A549 (cell line): ENCODE measurements around the gene TMEM18.

Experiments used
- EP300 ChIP-seq, 2 experiments: fragments of >200 bp; sonication (Bioruptor Twin); formaldehyde crosslinking; IDR thresholded peaks; 2 replicates in 1 of 2; 3 replicates in 1 of 2; pipeline ENCODE4 v1.6.1; 2016 to 2017
- HOXA7 ChIP-seq: fragments of 250-450 bp; sonication (Bioruptor Pico); IDR thresholded peaks from 2 replicates; pipeline ENCODE4 v1.5.0; 2020; ENCODE audit warnings: mild to moderate bottlenecking, moderate library complexity
- HOXB5 ChIP-seq: fragments of 250-450 bp; sonication (Bioruptor Pico); IDR thresholded peaks from 2 replicates; pipeline ENCODE4 v1.5.0; 2020; ENCODE audit warnings: mild to moderate bottlenecking, moderate library complexity
- MAFK ChIP-seq: fragments of 450-650 bp; IDR thresholded peaks from 2 replicates; pipeline ENCODE4 v1.6.1; 2014; ENCODE audit not compliant: partially characterized antibody
- POLR2A ChIP-seq: IDR thresholded peaks from 2 replicates; pipeline ENCODE4 v1.6.1; 2012; ENCODE audit warnings: mild to moderate bottlenecking, low read length
- RCOR1 ChIP-seq: fragments of 150-350 bp; IDR thresholded peaks from 2 replicates; pipeline ENCODE4 v1.6.1; 2014; ENCODE audit warnings: antibody characterized with exemption, low read length, low read depth
- TF ChIP-seq, protein P1 (sequence below): fragments of >200 bp; sonication (Bioruptor Twin); formaldehyde crosslinking; IDR thresholded peaks from 3 replicates; pipeline ENCODE4 v1.5.1; 2016
- TF ChIP-seq, protein P2 (sequence below): fragments of 450-650 bp; IDR thresholded peaks from 2 replicates; pipeline ENCODE4 v1.6.1; 2014; ENCODE audit warnings: antibody characterized with exemption
- TF ChIP-seq, protein P3 (sequence below): IDR thresholded peaks from 2 replicates; pipeline ENCODE4 v1.6.1; 2012

GRCh38 chr2:661360-661635, 15.9 kb downstream of the TMEM18 start:
- TF ChIP-seq POLR2A (no peak), EP300 (IDR thresholded peaks at IDR 0.05) (no peak), HOXB5 (CRISPR knock-in tag) (no peak), MAFK (no peak), HOXA7 (no peak), RCOR1 (no peak)
- TF ChIP-seq, protein P1, sequence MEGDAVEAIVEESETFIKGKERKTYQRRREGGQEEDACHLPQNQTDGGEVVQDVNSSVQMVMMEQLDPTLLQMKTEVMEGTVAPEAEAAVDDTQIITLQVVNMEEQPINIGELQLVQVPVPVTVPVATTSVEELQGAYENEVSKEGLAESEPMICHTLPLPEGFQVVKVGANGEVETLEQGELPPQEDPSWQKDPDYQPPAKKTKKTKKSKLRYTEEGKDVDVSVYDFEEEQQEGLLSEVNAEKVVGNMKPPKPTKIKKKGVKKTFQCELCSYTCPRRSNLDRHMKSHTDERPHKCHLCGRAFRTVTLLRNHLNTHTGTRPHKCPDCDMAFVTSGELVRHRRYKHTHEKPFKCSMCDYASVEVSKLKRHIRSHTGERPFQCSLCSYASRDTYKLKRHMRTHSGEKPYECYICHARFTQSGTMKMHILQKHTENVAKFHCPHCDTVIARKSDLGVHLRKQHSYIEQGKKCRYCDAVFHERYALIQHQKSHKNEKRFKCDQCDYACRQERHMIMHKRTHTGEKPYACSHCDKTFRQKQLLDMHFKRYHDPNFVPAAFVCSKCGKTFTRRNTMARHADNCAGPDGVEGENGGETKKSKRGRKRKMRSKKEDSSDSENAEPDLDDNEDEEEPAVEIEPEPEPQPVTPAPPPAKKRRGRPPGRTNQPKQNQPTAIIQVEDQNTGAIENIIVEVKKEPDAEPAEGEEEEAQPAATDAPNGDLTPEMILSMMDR, result no peak
- TF ChIP-seq, protein P2, sequence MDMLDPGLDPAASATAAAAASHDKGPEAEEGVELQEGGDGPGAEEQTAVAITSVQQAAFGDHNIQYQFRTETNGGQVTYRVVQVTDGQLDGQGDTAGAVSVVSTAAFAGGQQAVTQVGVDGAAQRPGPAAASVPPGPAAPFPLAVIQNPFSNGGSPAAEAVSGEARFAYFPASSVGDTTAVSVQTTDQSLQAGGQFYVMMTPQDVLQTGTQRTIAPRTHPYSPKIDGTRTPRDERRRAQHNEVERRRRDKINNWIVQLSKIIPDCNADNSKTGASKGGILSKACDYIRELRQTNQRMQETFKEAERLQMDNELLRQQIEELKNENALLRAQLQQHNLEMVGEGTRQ, result no peak
- TF ChIP-seq, protein P3, sequence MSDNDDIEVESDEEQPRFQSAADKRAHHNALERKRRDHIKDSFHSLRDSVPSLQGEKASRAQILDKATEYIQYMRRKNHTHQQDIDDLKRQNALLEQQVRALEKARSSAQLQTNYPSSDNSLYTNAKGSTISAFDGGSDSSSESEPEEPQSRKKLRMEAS, result no peak
